ENCODE measurements around the gene TJP2. TPM values are rescaled to one million over a fixed set of nuclear protein-coding genes. Genes with fewer than 3 reads are reported as not detected.
A peak's percentile ranks its signal among the peaks of the same experiment; 100 is the strongest.

Gene TJP2
- 107 and 115 TPM in 2 replicates for total RNA-seq (2014; rRNA removed; shearing (Covaris generic))
- polyA plus RNA-seq (2015; cell fraction: cytosol; rRNA removed) = 61.9 and 68.8 TPM in 2 replicates
- polyA plus RNA-seq (2015; cell fraction: nucleus; rRNA removed) = 152 and 158 TPM in 2 replicates

GRCh38 chr9:69173891-69174615, at the start of gene TJP2:
Gene TJP2 (plus strand): TSS chr9:69174277. CDS start chr9:69174373, 96 bp downstream.
- peak; percentile 66 for DNase-seq (ENCODE audit: low read depth)

GRCh38 chr9:69130456-69131441, 43.3 kb upstream of the TJP2 start:
- peak; percentile 85 for DNase-seq (ENCODE audit: low read depth)

GRCh38 chr9:69131682-69132081, 42.4 kb upstream of the TJP2 start:
- peak; percentile 91 for DNase-seq (ENCODE audit: low read depth)

GRCh38 chr9:69132361-69132760, 41.7 kb upstream of the TJP2 start:
- no peak for DNase-seq (ENCODE audit: low read depth)

GRCh38 chr9:69134412-69134811, 39.7 kb upstream of the TJP2 start:
- DNase-seq (ENCODE audit: low read depth) = no peak

- no peak for DNase-seq (ENCODE audit: low read depth)
Measured at GRCh38 chr9:69136185-69136584, 37.9 kb upstream of the TJP2 start.

GRCh38 chr9:69136779-69137178, 37.3 kb upstream of the TJP2 start:
- DNase-seq (ENCODE audit: low read depth) = no peak

- no peak for DNase-seq (ENCODE audit: low read depth)
Measured at GRCh38 chr9:69137311-69137710, 36.8 kb upstream of the TJP2 start.

GRCh38 chr9:69139596-69139995, 34.5 kb upstream of the TJP2 start:
- DNase-seq (ENCODE audit: low read depth) = no peak

GRCh38 chr9:69140123-69140735, 33.8 kb upstream of the TJP2 start:
- DNase-seq (ENCODE audit: low read depth) = no peak

- DNase-seq (ENCODE audit: low read depth) = no peak
Measured at GRCh38 chr9:69141851-69142250, 32.2 kb upstream of the TJP2 start.

GRCh38 chr9:69143291-69143690, 30.8 kb upstream of the TJP2 start:
- peak; percentile 58 for DNase-seq (ENCODE audit: low read depth)

GRCh38 chr9:69145144-69145715, 28.8 kb upstream of the TJP2 start:
- no peak for DNase-seq (ENCODE audit: low read depth)

GRCh38 chr9:69147041-69147834, 26.8 kb upstream of the TJP2 start:
- no peak for DNase-seq (ENCODE audit: low read depth)

GRCh38 chr9:69149321-69149807, 24.7 kb upstream of the TJP2 start:
- DNase-seq (ENCODE audit: low read depth) = peak; percentile 33

- no peak for DNase-seq (ENCODE audit: low read depth)
Measured at GRCh38 chr9:69151506-69151905, 22.6 kb upstream of the TJP2 start.

GRCh38 chr9:69153707-69154521, 20.2 kb upstream of the TJP2 start:
- DNase-seq (ENCODE audit: low read depth) = no peak

- DNase-seq (ENCODE audit: low read depth) = no peak
Measured at GRCh38 chr9:69155341-69156030, 18.6 kb upstream of the TJP2 start.

Measured in HT1080 (cell line).